ENCODE measurements around the gene CLEC10A. TPM values are rescaled to one million over a fixed set of nuclear protein-coding genes. Genes with fewer than 3 reads are reported as not detected.
"Not testable (repeated sequence)": the region's sequence is repeated elsewhere in the genome, so short reads cannot be mapped to it uniquely, and the experiment has no call there.

Gene CLEC10A
- total RNA-seq, 3 donors from 2014 or later, result 2.8 to 15.8 (median 2.9) TPM

DNA sequence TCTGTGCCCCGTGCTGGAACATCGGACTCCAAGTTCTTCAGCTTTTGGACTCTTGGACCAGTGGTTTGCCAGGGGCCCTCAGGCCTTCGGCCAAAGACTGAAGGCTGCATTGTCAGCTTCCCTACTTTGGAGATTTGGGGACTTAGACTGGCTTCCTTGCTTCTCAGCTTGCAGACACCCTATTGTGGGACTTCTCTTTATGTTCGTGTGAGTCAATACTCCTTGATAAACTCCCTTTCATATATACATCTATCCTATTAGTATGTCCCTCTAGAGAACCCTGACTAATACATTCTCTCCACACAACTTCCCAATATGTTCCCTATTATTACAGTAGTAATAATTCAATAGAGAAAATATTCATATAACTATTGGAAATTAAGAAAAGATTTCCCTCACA lies 43.8 kb upstream of the CLEC10A start:
- no peak for DNase-seq (ENCODE audit: low spot score in 2 of 2)
- peaks cover 0 to 7% of the 10 kb centered on the region in 2 donors for H3K27me3 ChIP-seq
- no peak overlapping the region for H3K27ac ChIP-seq
- H3K4me3 ChIP-seq, result no peak overlapping the region
- intact Hi-C loops (cut with DNase I; ENCODE audit: low total_unique reads), result no loop called here
- TF ChIP-seq CTCF (IDR thresholded peaks at IDR 0.05), result no peak
- no peak for TF ChIP-seq POLR2AphosphoS5 (IDR thresholded peaks at IDR 0.05)
- TF ChIP-seq POLR2A (IDR thresholded peaks at IDR 0.05), result no peak
- H3K4me1 ChIP-seq, result no peaks in the 10 kb centered on the region
- H3K9me3 ChIP-seq, result no peaks in the 10 kb centered on the region
- no peaks in the 10 kb centered on the region for H3K36me3 ChIP-seq

GRCh38 chr17:7122381-7122780 lies 42.3 kb upstream of the CLEC10A start:
- no peaks in the 10 kb centered on the region for H3K36me3 ChIP-seq
- H3K27me3 ChIP-seq, result peaks cover 0 to 7% of the 10 kb centered on the region in 2 donors
- no peaks in the 10 kb centered on the region for H3K4me1 ChIP-seq
- H3K27ac ChIP-seq, result no peak overlapping the region
- H3K4me3 ChIP-seq, result no peak overlapping the region
- TF ChIP-seq POLR2A (IDR thresholded peaks at IDR 0.05) (no peak), POLR2AphosphoS5 (IDR thresholded peaks at IDR 0.05) (no peak), CTCF (IDR thresholded peaks at IDR 0.05) (no peak)
- intact Hi-C loops (cut with DNase I; ENCODE audit: low total_unique reads), result no loop called here
- no peak for DNase-seq (ENCODE audit: low spot score in 2 of 2)
- H3K9me3 ChIP-seq, result no peaks in the 10 kb centered on the region

DNA sequence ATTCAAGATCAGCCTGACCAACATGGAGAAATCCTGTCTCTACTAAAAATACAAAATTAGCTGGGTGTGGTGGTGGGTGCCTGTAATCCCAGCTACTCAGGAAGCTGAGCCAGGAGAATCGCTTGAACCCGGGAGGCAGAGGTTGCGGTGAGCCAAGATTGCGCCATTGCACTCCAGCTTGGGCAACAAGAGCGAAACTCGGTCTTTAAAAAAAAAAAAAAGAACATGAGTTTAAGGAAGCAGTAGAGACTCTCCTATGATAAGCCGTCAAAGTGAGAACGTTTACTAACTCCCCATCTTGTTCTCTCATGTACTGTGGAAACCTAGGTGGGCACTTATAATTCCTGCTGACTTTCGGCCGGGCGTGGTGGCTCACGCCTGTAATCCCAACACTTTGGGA lies 40.6 kb upstream of the CLEC10A start:
- H3K9me3 ChIP-seq; intact Hi-C loops (cut with DNase I; ENCODE audit: low total_unique reads); H3K36me3 ChIP-seq; H3K4me1 ChIP-seq; H3K27me3 ChIP-seq; DNase-seq (ENCODE audit: low spot score in 2 of 2); H3K4me3 ChIP-seq; H3K27ac ChIP-seq: not testable (repeated sequence)

- Histone ChIP-seq H3K4me3 (no peak overlapping the region), H3K27ac (no peak overlapping the region), H3K4me1 (no peaks in the 10 kb centered on the region), H3K36me3 (no peaks in the 10 kb centered on the region), H3K27me3 (peaks cover 0 to 7% of the 10 kb centered on the region in 2 donors), H3K9me3 (no peaks in the 10 kb centered on the region)
- DNase-seq (ENCODE audit: low spot score in 2 of 2), result no peak
- TF ChIP-seq CTCF (IDR thresholded peaks at IDR 0.05), result no peak
- TF ChIP-seq POLR2A (IDR thresholded peaks at IDR 0.05), result no peak
- no peak for TF ChIP-seq POLR2AphosphoS5 (IDR thresholded peaks at IDR 0.05)
- intact Hi-C loops (cut with DNase I; ENCODE audit: low total_unique reads), result no loop called here
Measured at GRCh38 chr17:7120123-7120522, 40.1 kb upstream of the CLEC10A start.

- Histone ChIP-seq H3K27me3 (peaks cover 0 to 7% of the 10 kb centered on the region in 2 donors), H3K27ac (no peak overlapping the region), H3K4me3 (no peak overlapping the region), H3K36me3 (no peaks in the 10 kb centered on the region), H3K9me3 (no peaks in the 10 kb centered on the region), H3K4me1 (no peaks in the 10 kb centered on the region)
- intact Hi-C loops (cut with DNase I; ENCODE audit: low total_unique reads), result no loop called here
- no peak for TF ChIP-seq POLR2AphosphoS5 (IDR thresholded peaks at IDR 0.05)
- TF ChIP-seq POLR2A (IDR thresholded peaks at IDR 0.05), result no peak
- no peak for TF ChIP-seq CTCF (IDR thresholded peaks at IDR 0.05)
- DNase-seq (ENCODE audit: low spot score in 2 of 2), result no peak
Measured at GRCh38 chr17:7119314-7119713, 39.3 kb upstream of the CLEC10A start.
